ENCODE measurements around the gene FA2H.
A peak's percentile ranks its signal among the peaks of the same experiment; 100 is the strongest.
"Not testable (repeated sequence)": the region's sequence is repeated elsewhere in the genome, so short reads cannot be mapped to it uniquely, and the experiment has no call there.

FA2H gene

DNA sequence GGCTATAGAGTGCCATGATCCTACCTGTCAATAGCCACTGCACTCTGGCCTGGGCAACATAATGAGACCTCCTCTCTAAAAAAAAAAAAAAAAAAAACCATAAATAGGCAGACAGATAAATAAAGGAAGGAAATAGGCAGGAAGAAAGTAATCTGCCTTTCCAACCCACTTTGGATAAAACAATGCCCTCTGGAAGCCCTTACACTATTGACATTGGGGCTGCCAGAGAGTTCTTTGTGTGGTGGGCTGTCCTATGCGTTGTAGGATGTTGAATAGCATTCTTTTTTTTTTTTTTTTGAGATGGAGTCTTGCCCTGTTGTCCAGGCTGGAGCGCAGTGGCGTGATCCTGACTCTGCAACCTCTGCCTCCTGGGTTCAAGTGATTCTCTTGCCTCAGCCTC is 100.7 kb downstream of the FA2H start:
- H3K27ac ChIP-seq, result no peak overlapping the region
- TF ChIP-seq ZFX (IDR thresholded peaks at IDR 0.05; ENCODE audit: borderline replicate concordance), result no peak
- TF ChIP-seq, protein P1, sequence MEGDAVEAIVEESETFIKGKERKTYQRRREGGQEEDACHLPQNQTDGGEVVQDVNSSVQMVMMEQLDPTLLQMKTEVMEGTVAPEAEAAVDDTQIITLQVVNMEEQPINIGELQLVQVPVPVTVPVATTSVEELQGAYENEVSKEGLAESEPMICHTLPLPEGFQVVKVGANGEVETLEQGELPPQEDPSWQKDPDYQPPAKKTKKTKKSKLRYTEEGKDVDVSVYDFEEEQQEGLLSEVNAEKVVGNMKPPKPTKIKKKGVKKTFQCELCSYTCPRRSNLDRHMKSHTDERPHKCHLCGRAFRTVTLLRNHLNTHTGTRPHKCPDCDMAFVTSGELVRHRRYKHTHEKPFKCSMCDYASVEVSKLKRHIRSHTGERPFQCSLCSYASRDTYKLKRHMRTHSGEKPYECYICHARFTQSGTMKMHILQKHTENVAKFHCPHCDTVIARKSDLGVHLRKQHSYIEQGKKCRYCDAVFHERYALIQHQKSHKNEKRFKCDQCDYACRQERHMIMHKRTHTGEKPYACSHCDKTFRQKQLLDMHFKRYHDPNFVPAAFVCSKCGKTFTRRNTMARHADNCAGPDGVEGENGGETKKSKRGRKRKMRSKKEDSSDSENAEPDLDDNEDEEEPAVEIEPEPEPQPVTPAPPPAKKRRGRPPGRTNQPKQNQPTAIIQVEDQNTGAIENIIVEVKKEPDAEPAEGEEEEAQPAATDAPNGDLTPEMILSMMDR (IDR thresholded peaks at IDR 0.05), result no peak

DNA sequence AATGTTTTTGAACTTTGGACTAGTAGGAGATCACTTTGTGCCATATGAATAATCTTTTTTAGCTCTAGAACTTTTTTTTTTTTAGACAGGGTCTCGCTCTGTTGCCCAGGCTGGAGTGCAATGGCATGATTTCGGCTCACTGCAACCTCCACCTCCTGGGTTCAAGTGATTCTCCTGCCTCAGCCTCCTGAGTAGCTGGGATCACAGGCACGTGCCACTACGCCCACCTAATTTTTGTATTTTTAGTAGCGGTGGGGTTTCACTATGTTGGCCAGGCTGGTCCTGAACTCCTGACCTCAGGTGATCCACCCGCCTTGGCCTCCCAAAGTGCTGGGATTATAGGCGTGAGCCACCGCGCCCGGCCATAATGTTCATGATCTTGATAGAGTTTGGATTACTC is 105.7 kb downstream of the FA2H start:
- not testable (repeated sequence) for H3K27ac ChIP-seq

GRCh38 chr16:74667255-74667700 is 107.3 kb downstream of the FA2H start:
- TF ChIP-seq ZFX (IDR thresholded peaks at IDR 0.05; ENCODE audit: borderline replicate concordance), result no peak
- peak overlapping the region; percentile 80 for H3K27ac ChIP-seq

DNA sequence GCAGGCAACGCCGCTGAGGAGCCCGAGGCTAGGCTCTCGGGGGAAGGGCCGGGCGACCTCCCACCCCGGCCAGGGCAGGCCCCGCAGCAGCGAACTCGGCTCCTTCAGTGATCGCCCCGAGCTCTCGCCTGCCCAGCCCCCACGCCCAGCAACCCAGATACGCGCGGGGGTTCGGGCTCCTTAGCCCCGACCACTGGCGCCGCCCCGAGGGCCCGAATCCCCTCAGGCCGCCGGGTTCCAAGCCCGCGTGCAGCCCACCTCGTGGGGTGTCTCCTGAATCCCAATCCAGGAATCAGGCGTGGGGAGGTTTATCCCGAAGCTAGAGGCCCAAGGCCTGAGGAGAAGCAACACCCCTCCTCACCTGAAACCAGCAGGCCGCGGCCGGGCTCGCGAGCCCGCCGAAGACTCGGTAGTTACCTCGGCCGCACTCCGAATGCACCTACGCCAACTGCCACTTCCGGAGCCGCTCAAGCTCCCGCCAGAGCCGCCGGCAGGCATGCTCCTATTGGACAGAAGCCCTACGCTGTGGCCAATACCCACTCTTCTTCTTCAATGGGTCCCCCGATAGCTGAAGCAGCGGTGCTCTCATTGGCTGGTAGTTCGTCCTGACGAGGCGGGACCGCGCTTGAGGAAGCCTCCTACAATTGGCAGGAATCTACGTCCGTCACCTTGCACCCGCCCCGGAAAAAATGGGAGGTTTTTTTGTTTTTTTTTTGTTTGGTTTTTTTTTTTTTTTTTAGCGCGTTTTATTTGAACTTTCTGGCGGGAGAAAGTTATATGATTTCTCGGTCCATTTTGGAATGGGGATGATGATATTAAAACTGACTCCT is 108.0 kb downstream of the FA2H start, which contains the start of gene RFWD3:
Gene RFWD3, minus strand, starts transcription at position 453 of the 830 bp plus-strand sequence. CDS start 5,428 bp downstream, outside the sequence.
- H3K27ac ChIP-seq, result peak within 1 kb of the TSS; percentile 80
- TF ChIP-seq, protein P1 (IDR thresholded peaks at IDR 0.05), result no peak
- TF ChIP-seq ZFX (IDR thresholded peaks at IDR 0.05; ENCODE audit: borderline replicate concordance), result no peak

- no peak for TF ChIP-seq ZFX (IDR thresholded peaks at IDR 0.05; ENCODE audit: borderline replicate concordance)
- TF ChIP-seq, protein P1 (IDR thresholded peaks at IDR 0.05), result no peak
- peak overlapping the region; percentile 80 for H3K27ac ChIP-seq
Measured at GRCh38 chr16:74666010-74666421, 108.6 kb downstream of the FA2H start.
